CD4-positive, alpha-beta T cell treated with Interleukin-4 for 1 hour (primary cell): Measurements from ENCODE around the gene UQCRC2.
A peak's percentile ranks its signal among the peaks of the same experiment; 100 is the strongest.
"Not testable (repeated sequence)": the region's sequence is repeated elsewhere in the genome, so short reads cannot be mapped to it uniquely, and the experiment has no call there.

Experiments
- DNase-seq, 2 donors: peaks; one replicate each; pipeline ENCODE4 v3.0.0-alpha.2; 2020 to 2022

Gene UQCRC2

GRCh38 chr16:21984062-21984461 lies 30.9 kb downstream of the UQCRC2 start:
- no peak for DNase-seq

- no peak for DNase-seq
These were observed 32.4 kb downstream of the UQCRC2 start for GRCh38 chr16:21985524-21985923.

- no peak for DNase-seq
These were observed 33.6 kb downstream of the UQCRC2 start for GRCh38 chr16:21986692-21987246.

GRCh38 chr16:21987498-21987897 lies 34.3 kb downstream of the UQCRC2 start:
- DNase-seq, result no peak

GRCh38 chr16:21989133-21989532 lies 36.0 kb downstream of the UQCRC2 start:
- no peak for DNase-seq

GRCh38 chr16:21989751-21990150 lies 36.6 kb downstream of the UQCRC2 start:
- no peak for DNase-seq

- DNase-seq, result no peak
These were observed 37.3 kb downstream of the UQCRC2 start for GRCh38 chr16:21990381-21990944.

- DNase-seq, result no peak
These were observed 38.5 kb downstream of the UQCRC2 start for GRCh38 chr16:21991621-21992020.

- DNase-seq, result no peak
These were observed 41.8 kb downstream of the UQCRC2 start for GRCh38 chr16:21994856-21995465.

- DNase-seq, result no peak
These were observed 43.9 kb downstream of the UQCRC2 start for GRCh38 chr16:21996923-21997696.

- DNase-seq, result no peak
These were observed 44.7 kb downstream of the UQCRC2 start for GRCh38 chr16:21997697-21998480.

GRCh38 chr16:22001591-22001990 lies 48.4 kb downstream of the UQCRC2 start:
- no peak for DNase-seq

GRCh38 chr16:22002047-22002446 lies 48.9 kb downstream of the UQCRC2 start:
- not testable (repeated sequence) for DNase-seq

GRCh38 chr16:22003195-22003594 lies 50.0 kb downstream of the UQCRC2 start:
- no peak for DNase-seq

GRCh38 chr16:22004341-22004740 lies 51.2 kb downstream of the UQCRC2 start:
- no peak for DNase-seq

GRCh38 chr16:22005746-22006145 lies 52.6 kb downstream of the UQCRC2 start:
- DNase-seq, result no peak

- DNase-seq, result no peak
These were observed 53.5 kb downstream of the UQCRC2 start for GRCh38 chr16:22006636-22007035.

GRCh38 chr16:22007159-22007508 lies 54.0 kb downstream of the UQCRC2 start:
- DNase-seq, result no peak

- DNase-seq, result peak; percentile 61 to 64
These were observed 54.5 kb downstream of the UQCRC2 start, which contains the start of gene MOSMO for GRCh38 chr16:22007509-22008214. MOSMO (plus strand) TSS chr16:22008111; CDS start chr16:22008302, 191 bp downstream.

- DNase-seq, result peak in 1 of 2 donors; percentile 21
These were observed 55.3 kb downstream of the UQCRC2 start for GRCh38 chr16:22008215-22009059.

GRCh38 chr16:22010902-22011301 lies 57.7 kb downstream of the UQCRC2 start:
- no peak for DNase-seq
